COLO668 (cell line): Measurements from ENCODE around the gene RTN4R.

ENCODE experiments used
- DNase-seq: peaks from one replicate; lab custom pipeline; 2025; ENCODE audit not compliant: unreplicated experiment; lab: John Stamatoyannopoulos, UW

Gene RTN4R

GRCh38 chr22:20231514-20232236 is 36.4 kb downstream of the RTN4R start:
- no peak for DNase-seq

GRCh38 chr22:20230777-20231420 is 37.2 kb downstream of the RTN4R start:
- no peak for DNase-seq

- no peak for DNase-seq
These were observed 38.0 kb downstream of the RTN4R start for GRCh38 chr22:20229916-20230775.

DNA sequence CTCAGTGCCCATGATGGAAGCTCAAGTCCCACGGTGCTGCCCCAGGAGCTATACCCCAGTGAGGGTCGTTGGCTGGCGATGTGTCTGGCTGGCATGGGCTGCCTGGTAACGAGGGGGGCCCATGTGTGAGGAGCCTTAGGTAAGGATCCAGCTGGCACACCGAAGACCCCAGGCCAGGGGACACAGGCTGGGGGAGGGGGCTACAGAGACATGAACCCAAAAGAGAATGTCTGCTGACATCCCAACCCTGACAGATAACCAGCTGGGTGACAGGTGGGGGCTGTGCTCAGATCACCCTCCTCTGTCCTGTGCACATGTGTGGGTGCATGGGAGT is 39.2 kb downstream of the RTN4R start:
- DNase-seq, result no peak

DNA sequence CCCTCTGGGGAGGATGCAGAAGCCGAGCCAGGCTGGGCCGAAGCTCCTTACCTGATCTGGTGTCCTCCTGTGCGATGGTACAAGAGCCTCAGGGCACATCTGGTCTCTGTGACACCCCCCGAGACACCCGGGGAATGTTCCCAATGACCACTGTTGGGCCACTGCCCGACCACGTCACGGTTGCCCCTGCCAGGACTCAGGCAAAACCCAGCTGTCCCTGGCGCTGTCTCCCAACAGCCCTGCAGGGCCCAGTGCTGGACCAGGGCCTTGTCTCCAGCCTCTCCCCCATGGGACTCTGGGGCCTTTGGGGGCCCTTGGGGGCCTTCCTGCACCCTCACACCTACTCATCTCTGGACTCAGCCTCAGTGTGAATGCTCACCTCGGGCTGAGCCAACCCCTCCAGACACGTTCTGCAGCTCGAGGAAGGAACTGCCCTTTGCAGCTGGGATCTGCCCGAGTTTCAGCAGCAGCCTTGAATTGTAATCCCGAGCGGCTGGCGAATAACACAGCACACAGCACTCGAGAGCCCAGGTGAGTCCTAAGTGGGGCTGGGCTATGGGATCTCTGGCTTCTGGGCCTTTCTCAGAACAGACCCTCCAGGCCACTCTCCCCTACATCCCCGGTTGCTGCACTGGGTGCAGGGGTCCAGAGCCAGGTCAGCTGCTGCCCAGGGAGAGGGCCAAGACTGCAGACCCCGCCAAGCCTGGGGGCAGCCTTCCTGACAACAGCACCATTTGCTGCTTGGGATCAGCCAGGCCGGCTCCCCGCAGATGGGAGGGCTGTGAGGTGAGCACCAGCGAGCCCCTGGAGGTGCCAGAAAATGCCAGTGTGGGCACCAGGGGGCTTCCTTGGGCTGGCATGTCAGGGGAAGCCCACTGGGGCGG is 39.8 kb downstream of the RTN4R start:
- no peak for DNase-seq

GRCh38 chr22:20227363-20227762 is 40.8 kb downstream of the RTN4R start:
- DNase-seq, result no peak

GRCh38 chr22:20226760-20227350 is 41.3 kb downstream of the RTN4R start:
- DNase-seq, result no peak

DNA sequence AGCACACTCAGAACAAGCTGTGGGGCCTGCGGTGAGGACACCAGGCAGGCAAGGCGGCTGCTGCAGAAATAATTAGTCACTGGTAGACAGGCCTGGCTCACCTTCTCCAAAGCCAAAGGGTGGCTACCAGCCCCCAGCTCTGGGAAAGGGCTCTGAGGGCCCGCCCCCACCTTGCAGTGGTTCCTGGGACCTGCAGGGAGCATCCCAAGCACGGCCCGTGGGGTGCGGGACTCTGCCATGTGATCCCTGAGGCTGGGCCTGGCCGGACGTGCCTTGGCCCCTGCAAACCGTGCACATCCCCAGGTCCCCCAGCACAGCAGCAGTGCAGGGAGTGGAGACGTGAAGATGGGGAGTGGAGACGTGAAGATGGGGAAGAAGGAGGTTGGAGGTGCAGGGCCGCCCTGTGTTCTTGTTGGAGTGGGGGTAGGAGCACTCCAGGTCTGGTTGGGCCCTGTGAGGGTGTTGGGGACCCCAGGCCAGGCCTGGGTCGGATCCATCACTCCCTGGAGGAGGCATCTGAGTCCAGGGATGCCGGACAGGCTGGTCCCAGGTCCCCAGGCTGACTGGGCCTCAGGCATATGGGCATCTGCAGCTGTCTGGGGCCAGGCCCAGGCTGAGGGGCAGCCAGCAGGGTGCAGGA is 41.9 kb downstream of the RTN4R start:
- DNase-seq, result no peak

DNA sequence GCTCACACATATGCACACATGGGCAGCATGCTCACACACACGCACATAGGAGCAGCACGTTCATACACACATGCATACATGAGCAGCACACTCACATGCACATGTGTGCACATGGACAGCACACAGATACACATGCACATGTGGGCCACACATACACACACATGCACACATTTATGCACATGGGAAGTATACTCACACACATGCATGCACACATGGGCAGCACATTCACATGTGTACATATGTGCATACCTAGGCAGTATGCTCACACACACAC is 42.5 kb downstream of the RTN4R start:
- no peak for DNase-seq

DNA sequence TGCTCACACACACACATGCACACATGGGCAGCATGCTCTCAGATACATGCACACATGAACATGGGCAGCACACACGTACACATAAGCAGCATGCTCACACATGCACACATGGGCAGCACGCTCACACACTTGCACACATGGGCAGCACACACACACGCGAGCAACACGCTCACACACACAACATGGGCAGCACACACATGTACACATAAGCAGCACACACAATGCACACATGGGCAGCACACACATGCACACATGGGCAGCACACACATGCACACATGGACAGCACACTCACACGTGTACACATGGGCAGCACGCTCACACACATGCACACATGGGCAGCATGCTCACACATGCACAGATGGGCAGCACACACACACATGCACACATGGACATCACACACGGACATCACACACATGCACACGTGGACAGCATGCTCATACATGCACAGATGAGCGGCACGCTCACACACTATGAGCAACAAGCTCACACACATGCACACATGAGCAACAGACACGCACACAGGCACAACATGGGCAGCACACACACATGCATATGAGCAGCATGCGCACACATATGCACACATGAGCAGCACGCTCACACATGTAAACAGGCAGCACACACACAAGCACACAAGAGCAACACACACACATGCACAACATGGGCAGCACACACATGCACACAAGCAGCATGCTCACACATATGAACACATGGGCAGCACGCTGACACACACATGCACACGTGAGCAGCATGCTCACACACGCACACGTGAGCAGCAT is 43.0 kb downstream of the RTN4R start:
- no peak for DNase-seq

GRCh38 chr22:20224256-20224626 is 43.9 kb downstream of the RTN4R start:
- DNase-seq, result no peak

DNA sequence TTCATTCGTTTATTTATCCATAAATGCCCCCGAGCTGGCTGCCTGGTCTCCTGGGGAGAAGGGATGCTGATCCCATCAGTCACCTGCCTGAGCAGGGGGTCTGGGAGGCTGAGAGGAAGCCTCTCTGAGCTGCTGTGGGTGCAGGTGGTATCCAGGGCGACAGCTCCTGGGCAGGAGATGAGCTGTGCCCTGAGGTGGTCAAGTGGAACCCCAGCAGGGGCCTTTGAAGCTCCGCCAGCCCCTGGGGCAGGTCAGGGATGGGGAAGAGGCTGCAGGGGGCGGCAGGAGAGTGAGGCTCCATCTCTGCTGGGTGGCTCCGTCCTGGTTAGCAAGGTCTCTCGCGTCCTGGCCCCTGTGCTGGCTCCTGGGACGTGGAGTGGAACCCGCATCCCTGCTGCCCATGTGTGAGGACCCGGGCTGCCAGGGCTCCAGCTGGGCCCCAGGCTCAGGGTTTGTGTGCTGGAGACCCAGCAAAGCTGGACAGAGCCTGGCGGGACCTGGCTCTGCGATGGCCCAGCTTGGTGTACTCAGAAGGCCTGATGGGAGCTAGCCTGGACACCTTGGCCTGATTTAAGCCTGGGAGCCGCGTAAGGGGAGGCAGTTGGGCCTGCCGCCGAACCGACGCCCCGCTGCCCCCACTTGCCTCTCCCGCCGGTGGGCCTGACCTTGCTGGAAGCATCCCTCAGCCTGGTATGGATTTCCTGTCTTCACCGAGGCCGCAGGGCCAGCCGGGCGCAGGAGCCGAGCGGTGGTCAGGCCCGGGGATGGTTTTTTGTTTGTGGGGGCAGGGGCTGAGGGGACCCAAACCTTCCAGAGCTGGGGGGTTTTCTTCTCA is 44.5 kb downstream of the RTN4R start:
- DNase-seq, result no peak

- DNase-seq, result no peak
These were observed 45.2 kb downstream of the RTN4R start for GRCh38 chr22:20222764-20223420.

GRCh38 chr22:20221421-20222340 is 46.4 kb downstream of the RTN4R start:
- no peak for DNase-seq

- no peak for DNase-seq
These were observed 47.5 kb downstream of the RTN4R start for GRCh38 chr22:20220629-20221026.

DNA sequence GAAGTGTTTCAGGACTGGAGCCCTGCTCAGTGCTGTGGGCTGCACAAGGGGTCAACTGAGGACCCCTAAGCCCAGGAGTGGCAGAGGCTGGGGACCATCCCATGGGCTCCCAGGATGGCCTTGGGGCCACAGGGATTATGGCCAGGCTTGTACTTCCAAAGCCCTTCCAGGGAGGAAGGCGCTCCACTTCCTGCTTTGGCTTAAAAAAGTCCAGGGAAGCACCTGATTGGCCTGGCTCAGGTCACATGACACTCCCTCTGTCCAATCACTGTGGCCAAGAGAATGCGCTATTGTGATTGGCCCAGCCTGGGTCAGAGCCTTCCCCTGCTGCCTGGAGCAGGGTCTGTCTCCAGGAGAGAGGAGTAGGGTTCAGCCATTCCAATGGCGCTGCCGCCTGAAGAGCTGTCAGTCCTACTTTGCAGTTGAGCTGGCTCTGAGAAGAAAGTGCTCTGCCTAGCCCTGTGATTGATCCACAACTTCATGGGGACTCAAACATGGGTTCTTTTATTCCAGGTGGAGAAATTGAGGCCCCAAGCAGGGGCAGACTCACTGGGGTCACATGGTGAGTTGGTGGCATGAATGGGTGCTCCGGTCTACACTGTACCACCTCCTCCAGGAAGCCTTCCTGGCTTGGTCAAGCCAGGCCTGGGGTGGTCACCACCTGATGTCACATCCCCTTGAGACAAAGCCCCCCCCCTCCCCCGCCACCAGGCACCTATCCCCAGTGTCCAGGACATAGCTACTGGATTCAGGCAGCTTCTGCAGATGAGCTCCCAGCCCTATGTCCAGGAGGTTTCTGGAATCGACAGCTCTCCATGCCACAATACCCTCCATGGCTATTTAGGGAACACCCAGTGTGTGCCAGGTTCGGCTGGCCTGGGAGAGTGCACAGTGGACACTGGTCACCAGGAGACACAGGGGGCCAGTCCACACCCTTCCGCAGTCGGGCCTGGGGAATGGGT is 48.2 kb downstream of the RTN4R start:
- DNase-seq, result no peak
